ENCODE measurements around the gene ADAMTSL3. TPM values are rescaled to one million over a fixed set of nuclear protein-coding genes. Genes with fewer than 3 reads are reported as not detected.

The ADAMTSL3 gene
- total and polyA plus RNA-seq, 2 of the 4 experiments (the other 2 are of a cell fraction), result under 0.01 to 0.02 TPM

- in situ Hi-C loops (cut with MboI; ENCODE audit: low sequenced_read_pairs) (no loop called here), intact Hi-C loops (cut with micrococcal nuclease) (no loop called here), dilution Hi-C loops (cut with HindIII; ENCODE audit: low sequenced_read_pairs, unreplicated experiment) (no loop called here)
- no peaks in the 10 kb centered on the region for H3K36me3 ChIP-seq (ENCODE audit: control insufficient read depth, insufficient read depth, low read length)
- H4K5ac ChIP-seq (ENCODE audit: low read depth, low read length), result no peak overlapping the region
- no peaks in the 10 kb centered on the region for H3K9me1 ChIP-seq (ENCODE audit: insufficient read depth, low read length)
- no TSS peak for BruUV-seq (replicated peaks)
- H2AK9ac ChIP-seq (replicated peaks; ENCODE audit: low read depth, low read length, poor library complexity), result no peak overlapping the region
- no peak overlapping the region for H2BK120ac ChIP-seq (ENCODE audit: low read depth, low read length)
- H3K14ac ChIP-seq (replicated peaks; ENCODE audit: low read depth, low read length), result no peak overlapping the region
- TF ChIP-seq, protein P1, sequence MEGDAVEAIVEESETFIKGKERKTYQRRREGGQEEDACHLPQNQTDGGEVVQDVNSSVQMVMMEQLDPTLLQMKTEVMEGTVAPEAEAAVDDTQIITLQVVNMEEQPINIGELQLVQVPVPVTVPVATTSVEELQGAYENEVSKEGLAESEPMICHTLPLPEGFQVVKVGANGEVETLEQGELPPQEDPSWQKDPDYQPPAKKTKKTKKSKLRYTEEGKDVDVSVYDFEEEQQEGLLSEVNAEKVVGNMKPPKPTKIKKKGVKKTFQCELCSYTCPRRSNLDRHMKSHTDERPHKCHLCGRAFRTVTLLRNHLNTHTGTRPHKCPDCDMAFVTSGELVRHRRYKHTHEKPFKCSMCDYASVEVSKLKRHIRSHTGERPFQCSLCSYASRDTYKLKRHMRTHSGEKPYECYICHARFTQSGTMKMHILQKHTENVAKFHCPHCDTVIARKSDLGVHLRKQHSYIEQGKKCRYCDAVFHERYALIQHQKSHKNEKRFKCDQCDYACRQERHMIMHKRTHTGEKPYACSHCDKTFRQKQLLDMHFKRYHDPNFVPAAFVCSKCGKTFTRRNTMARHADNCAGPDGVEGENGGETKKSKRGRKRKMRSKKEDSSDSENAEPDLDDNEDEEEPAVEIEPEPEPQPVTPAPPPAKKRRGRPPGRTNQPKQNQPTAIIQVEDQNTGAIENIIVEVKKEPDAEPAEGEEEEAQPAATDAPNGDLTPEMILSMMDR (conservative IDR thresholded peaks at IDR 0.05; ENCODE audit: low read depth, low read length), result no peak
- TF ChIP-seq SMC3 (IDR thresholded peaks at IDR 0.05; ENCODE audit: low read depth, low read length), result no peak
- no peak for TF ChIP-seq MAZ (IDR thresholded peaks at IDR 0.05; ENCODE audit: borderline replicate concordance, low read depth, low read length)
- no peak overlapping the region for H2BK15ac ChIP-seq (ENCODE audit: low read depth, low read length)
- no peak overlapping the region for H3K4ac ChIP-seq (ENCODE audit: low read depth, low read length)
- H4K8ac ChIP-seq (ENCODE audit: low read depth in 2 of 2, low read length in 2 of 2), result no peak overlapping the region
- H3K18ac ChIP-seq (ENCODE audit: low read depth, low read length), result no peak overlapping the region
- H3K27ac ChIP-seq (ENCODE audit: insufficient read depth, low read length), result no peak overlapping the region
- no peak overlapping the region for H3K23ac ChIP-seq (ENCODE audit: low read depth, low read length)
- H4K91ac ChIP-seq (ENCODE audit: insufficient read depth, low read depth, low read length), result no peak overlapping the region
- POLR2A ChIA-PET (ENCODE audit: unreplicated experiment), result no interaction called here
- ATAC-seq (ENCODE audit: low read depth) (no peak), DNase-seq (no peak)
- H2BK5ac ChIP-seq (ENCODE audit: low read depth, low read length, poor library complexity, severe bottlenecking), result no peak overlapping the region
- H3K9ac ChIP-seq (ENCODE audit: low read depth, low read length), result no peak overlapping the region
- no CpG with 5 or more reads among the region's 3 CpGs for WGBS, 2 experiments (ENCODE audit: extremely low coverage in 2 of 2, insufficient read length in 1 of 2)
- no peak overlapping the region for H2AFZ ChIP-seq (replicated peaks; ENCODE audit: low read length, poor library complexity)
- CTCF ChIA-PET, result no interaction called here
- no peak overlapping the region for H3K56ac ChIP-seq (ENCODE audit: extremely low read depth, insufficient read depth, low read length)
- no peaks in the 10 kb centered on the region for H3K79me1 ChIP-seq (ENCODE audit: low read depth in 1 of 2, low read length in 2 of 2)
- H2BK20ac ChIP-seq (ENCODE audit: low read depth, low read length), result no peak overlapping the region
- H2AK5ac ChIP-seq (ENCODE audit: low read depth, low read length), result no peak overlapping the region
- no peak overlapping the region for H3K4me3 ChIP-seq (ENCODE audit: insufficient read depth, low read depth, low read length)
- H3K9me3 ChIP-seq (ENCODE audit: control insufficient read depth, insufficient read depth, low read length), result no peaks in the 10 kb centered on the region; the same call in 1 of the 2 replicates
- H3K27me3 ChIP-seq (ENCODE audit: control insufficient read depth, insufficient read depth, low read length), result no peaks in the 10 kb centered on the region
- no peaks in the 10 kb centered on the region for H3K4me1 ChIP-seq (ENCODE audit: control insufficient read depth, insufficient read depth, low read length)
- no peaks in the 10 kb centered on the region for H4K20me1 ChIP-seq (ENCODE audit: insufficient read depth, low read length)
- H3K4me2 ChIP-seq (ENCODE audit: low read depth, low read length), result no peak overlapping the region
These were observed 28.7 kb downstream of the ADAMTSL3 start for GRCh38 chr15:83682476-83683088.
